Upper lobe of right lung (tissue), 1 donor: Measurements from ENCODE around the gene SLAMF1. TPM values are rescaled to one million over a fixed set of nuclear protein-coding genes. Genes with fewer than 3 reads are reported as not detected.
"Not testable (repeated sequence)": the region's sequence is repeated elsewhere in the genome, so short reads cannot be mapped to it uniquely, and the experiment has no call there.

Source experiments
- ATAC-seq: fragments of 200-7000 bp; cut with Tn5 transposase; one replicate; pipeline ENCODE4 v1.9.1; 2020; ENCODE audit warnings: mild to moderate bottlenecking, moderate library complexity
- DNase-seq: peaks from one replicate; pipeline ENCODE4 v3.0.0-alpha.2; 2020
- H3K27ac ChIP-seq: fragments of 200-600 bp; one replicate; pipeline ENCODE4 v1.8.0; 2022
- H3K27me3 ChIP-seq: fragments of 200-600 bp; one replicate; pipeline ENCODE4 v1.8.0; 2022; ENCODE audit warnings: mild to moderate bottlenecking
- H3K36me3 ChIP-seq: fragments of 200-600 bp; one replicate; pipeline ENCODE4 v1.8.0; 2022
- H3K4me1 ChIP-seq: fragments of 200-600 bp; one replicate; pipeline ENCODE4 v1.8.0; 2022
- H3K4me3 ChIP-seq: fragments of 200-600 bp; one replicate; pipeline ENCODE4 v1.8.0; 2022; ENCODE audit warnings: mild to moderate bottlenecking
- H3K9me3 ChIP-seq: fragments of 200-600 bp; one replicate; pipeline ENCODE4 v1.8.0; 2022
- CTCF ChIP-seq: fragments of 200-600 bp; IDR thresholded peaks from one replicate; pipeline ENCODE4 v1.8.0; 2022; ENCODE audit warnings: antibody characterized with exemption
- intact Hi-C: fragments of 100-400 bp; cut with DNase I; formaldehyde crosslinking; loops from one replicate; pipeline ENCODE4 v1.11.0; 2022
- total RNA-seq: library from RNA; stranded (reverse); fragmentation: NEBNext Ultra II Directional; extraction: Animal tissue kit (Norgen Biotek cat#: 25700); gene quantifications from one replicate; pipeline ENCODE4 v1.2.1, GENCODE V29; 2021
- donor health status: DM: no; HTN: yes; CAD: no; lungs with severe emphysema.

SLAMF1 gene
- total RNA-seq, 1 donor from 2014 or later: 1.6 TPM

DNA sequence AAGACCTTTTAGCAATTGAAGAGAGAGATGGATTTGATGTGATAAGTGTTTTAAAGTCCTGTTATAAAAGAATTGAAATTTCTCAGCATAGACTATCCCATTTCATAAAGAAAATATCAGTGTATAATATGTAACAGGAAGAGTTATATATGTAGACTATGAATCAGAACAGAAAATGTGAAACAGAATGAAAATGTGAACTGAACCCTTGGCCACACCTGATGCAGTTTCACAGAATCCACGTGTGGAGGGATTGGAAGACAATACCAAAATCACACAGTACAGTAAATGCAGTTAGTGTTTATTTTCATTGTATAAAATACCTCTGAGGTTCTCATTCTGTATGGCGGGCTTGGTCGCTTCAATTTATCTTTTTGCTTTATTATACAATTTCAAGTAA is 9.9 kb upstream of the SLAMF1 start:
- intact Hi-C loops: no loop called here
- no peak overlapping the region for H3K4me3 ChIP-seq
- H3K36me3 ChIP-seq: no peaks in the 10 kb centered on the region

GRCh38 chr1:160653620-160654016 is 6.8 kb upstream of the SLAMF1 start:
- no peak overlapping the region for H3K4me3 ChIP-seq
- ATAC-seq (no peak), DNase-seq (no peak)
- no peak for TF ChIP-seq CTCF
- peaks cover 5% of the 10 kb centered on the region for H3K4me1 ChIP-seq
- no peaks in the 10 kb centered on the region for H3K9me3 ChIP-seq
- H3K36me3 ChIP-seq: no peaks in the 10 kb centered on the region
- H3K27ac ChIP-seq: no peak overlapping the region
- intact Hi-C loops: no loop called here
- no peaks in the 10 kb centered on the region for H3K27me3 ChIP-seq

More for the DNA sequence above, 9.9 kb upstream of the SLAMF1 start:
- H3K27me3 ChIP-seq: no peaks in the 10 kb centered on the region
- no peaks in the 10 kb centered on the region for H3K9me3 ChIP-seq
- DNase-seq (no peak), ATAC-seq (no peak)
- H3K4me1 ChIP-seq: peaks cover 5% of the 10 kb centered on the region
- no peak overlapping the region for H3K27ac ChIP-seq
- TF ChIP-seq CTCF: no peak

GRCh38 chr1:160652924-160653619 is 6.2 kb upstream of the SLAMF1 start:
- no peaks in the 10 kb centered on the region for H3K9me3 ChIP-seq
- intact Hi-C loops: no loop called here
- no peaks in the 10 kb centered on the region for H3K36me3 ChIP-seq
- TF ChIP-seq CTCF: no peak
- H3K27ac ChIP-seq: no peak overlapping the region
- no peak for DNase-seq
- ATAC-seq: no peak
- no peak overlapping the region for H3K4me3 ChIP-seq
- peaks cover 1% of the 10 kb centered on the region for H3K4me1 ChIP-seq
- H3K27me3 ChIP-seq: no peaks in the 10 kb centered on the region

DNA sequence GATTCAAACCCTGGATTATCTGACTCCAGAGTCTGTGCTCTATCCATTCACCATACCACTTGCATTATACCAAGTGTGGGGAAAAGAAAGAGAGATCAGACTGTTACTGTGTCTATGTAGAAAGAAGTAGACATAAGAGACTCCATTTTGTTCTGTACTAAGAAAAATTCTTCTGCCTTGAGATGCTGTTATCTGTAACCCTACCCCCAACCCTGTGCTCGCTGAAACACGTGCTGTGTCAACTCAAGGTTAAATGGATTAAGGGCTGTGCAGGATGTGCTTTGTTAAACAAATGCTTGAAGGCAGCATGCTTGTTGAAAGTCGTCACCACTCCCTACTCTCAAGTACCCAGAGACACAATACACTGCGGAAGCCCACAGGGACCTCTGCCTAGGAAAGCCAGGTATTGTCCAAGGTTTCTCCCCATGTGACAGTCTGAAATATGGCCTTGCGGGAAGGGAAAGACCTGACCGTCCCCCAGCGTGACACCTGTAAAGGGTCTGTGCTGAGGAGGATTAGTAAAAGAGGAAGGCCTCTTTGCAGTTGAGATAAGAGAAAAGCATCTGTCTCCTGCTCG is 5.3 kb upstream of the SLAMF1 start:
- ATAC-seq, DNase-seq, H3K27ac ChIP-seq, H3K9me3 ChIP-seq, H3K27me3 ChIP-seq, H3K36me3 ChIP-seq, H3K4me1 ChIP-seq, H3K4me3 ChIP-seq, intact Hi-C loops: not testable (repeated sequence)

GRCh38 chr1:160651433-160652064 is 4.7 kb upstream of the SLAMF1 start:
- ATAC-seq (no peak), DNase-seq (no peak)
- Histone ChIP-seq H3K4me1 (no peaks in the 10 kb centered on the region), H3K36me3 (no peaks in the 10 kb centered on the region), H3K9me3 (no peaks in the 10 kb centered on the region), H3K4me3 (no peak overlapping the region), H3K27ac (no peak overlapping the region), H3K27me3 (no peaks in the 10 kb centered on the region)
- no peak for TF ChIP-seq CTCF
- intact Hi-C loops: no loop called here

DNA sequence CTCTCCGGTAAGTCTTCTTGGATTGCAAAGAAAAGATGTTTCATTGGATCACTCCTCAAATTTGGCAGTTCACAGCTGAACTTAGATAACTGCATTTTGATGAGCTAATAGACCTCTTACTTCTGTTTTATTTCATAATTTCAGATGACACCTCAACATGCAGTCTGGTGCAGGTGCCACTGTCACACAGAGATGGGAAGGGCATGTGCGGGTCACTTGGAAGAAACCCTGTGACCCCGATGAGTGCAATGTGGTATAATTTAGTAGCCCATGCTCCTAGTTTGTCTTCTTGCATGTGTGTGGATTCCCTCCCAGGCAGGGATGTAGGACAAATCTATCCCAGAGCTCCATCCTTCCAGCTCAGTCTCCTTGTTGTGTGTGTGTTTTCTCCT is 481 bp upstream of the SLAMF1 start:
- no peaks in the 10 kb centered on the region for H3K4me1 ChIP-seq
- H3K27me3 ChIP-seq: no peaks in the 10 kb centered on the region
- no peak for TF ChIP-seq CTCF
- no peak for DNase-seq
- no peaks in the 10 kb centered on the region for H3K9me3 ChIP-seq
- peak overlapping the region; percentile 51 for H3K27ac ChIP-seq
- H3K36me3 ChIP-seq: no peaks in the 10 kb centered on the region
- intact Hi-C loops: no loop called here
- ATAC-seq: no peak
- H3K4me3 ChIP-seq: peak overlapping the region; percentile 34
